Measurements from ENCODE around the gene DUSP22.

Gene DUSP22

GRCh38 chr6:340991-341827 lies 48.9 kb downstream of the DUSP22 start:
- DNase-seq: no peak

GRCh38 chr6:341914-342831 lies 49.9 kb downstream of the DUSP22 start:
- no peak for DNase-seq

- no peak for DNase-seq
These were observed 50.5 kb downstream of the DUSP22 start for GRCh38 chr6:342832-343179.

- no peak for DNase-seq
These were observed 51.1 kb downstream of the DUSP22 start for GRCh38 chr6:343226-343935.

- no peak for DNase-seq
These were observed 51.9 kb downstream of the DUSP22 start for GRCh38 chr6:343960-344815.

GRCh38 chr6:344816-345340 lies 52.6 kb downstream of the DUSP22 start:
- no peak for DNase-seq

- no peak for DNase-seq
These were observed 53.6 kb downstream of the DUSP22 start for GRCh38 chr6:345747-346385.

GRCh38 chr6:346386-347030 lies 54.2 kb downstream of the DUSP22 start:
- no peak for DNase-seq

- no peak for DNase-seq
These were observed 54.9 kb downstream of the DUSP22 start for GRCh38 chr6:347232-347631.

GRCh38 chr6:347951-348859 lies 55.9 kb downstream of the DUSP22 start:
- no peak for DNase-seq

GRCh38 chr6:348860-349396 lies 56.6 kb downstream of the DUSP22 start:
- DNase-seq: no peak

- DNase-seq: no peak
These were observed 57.2 kb downstream of the DUSP22 start for GRCh38 chr6:349491-349921.

- DNase-seq: no peak
These were observed 58.1 kb downstream of the DUSP22 start for GRCh38 chr6:350371-350770.

GRCh38 chr6:351011-351866 lies 59.0 kb downstream of the DUSP22 start:
- DNase-seq: no peak

GRCh38 chr6:351867-352289 lies 59.6 kb downstream of the DUSP22 start:
- DNase-seq: no peak

- DNase-seq: no peak
These were observed 60.2 kb downstream of the DUSP22 start for GRCh38 chr6:352474-352873.

- no peak for DNase-seq
These were observed 60.7 kb downstream of the DUSP22 start for GRCh38 chr6:352896-353470.
